ENCODE data around the gene FAM234B.

FAM234B gene, protein sequence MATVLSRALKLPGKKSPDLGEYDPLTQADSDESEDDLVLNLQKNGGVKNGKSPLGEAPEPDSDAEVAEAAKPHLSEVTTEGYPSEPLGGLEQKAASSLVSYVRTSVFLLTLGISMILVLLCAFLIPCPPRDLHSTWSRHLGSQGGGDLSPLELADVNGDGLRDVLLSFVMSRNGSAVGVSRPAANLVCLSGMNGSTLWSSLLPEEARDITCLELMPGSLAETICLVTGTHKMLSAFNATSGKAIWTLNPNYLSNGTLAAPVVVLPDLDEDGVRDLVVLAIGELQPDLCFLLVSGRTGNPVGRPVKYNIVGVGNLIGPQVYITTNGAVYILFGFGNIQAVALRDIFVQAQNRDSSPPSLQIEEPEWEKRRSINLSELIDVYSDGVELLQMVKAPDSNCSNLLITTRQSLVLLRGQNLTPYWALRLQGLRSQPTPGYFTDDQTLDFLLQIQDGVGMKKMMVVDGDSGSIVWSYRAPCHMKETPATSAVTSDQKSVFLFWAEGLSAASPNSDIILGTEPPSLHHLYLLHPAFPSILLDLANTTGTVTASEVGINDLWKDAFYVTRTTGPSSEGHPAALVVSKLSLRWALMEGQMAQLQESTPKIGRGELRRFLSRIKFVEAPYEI

DNA sequence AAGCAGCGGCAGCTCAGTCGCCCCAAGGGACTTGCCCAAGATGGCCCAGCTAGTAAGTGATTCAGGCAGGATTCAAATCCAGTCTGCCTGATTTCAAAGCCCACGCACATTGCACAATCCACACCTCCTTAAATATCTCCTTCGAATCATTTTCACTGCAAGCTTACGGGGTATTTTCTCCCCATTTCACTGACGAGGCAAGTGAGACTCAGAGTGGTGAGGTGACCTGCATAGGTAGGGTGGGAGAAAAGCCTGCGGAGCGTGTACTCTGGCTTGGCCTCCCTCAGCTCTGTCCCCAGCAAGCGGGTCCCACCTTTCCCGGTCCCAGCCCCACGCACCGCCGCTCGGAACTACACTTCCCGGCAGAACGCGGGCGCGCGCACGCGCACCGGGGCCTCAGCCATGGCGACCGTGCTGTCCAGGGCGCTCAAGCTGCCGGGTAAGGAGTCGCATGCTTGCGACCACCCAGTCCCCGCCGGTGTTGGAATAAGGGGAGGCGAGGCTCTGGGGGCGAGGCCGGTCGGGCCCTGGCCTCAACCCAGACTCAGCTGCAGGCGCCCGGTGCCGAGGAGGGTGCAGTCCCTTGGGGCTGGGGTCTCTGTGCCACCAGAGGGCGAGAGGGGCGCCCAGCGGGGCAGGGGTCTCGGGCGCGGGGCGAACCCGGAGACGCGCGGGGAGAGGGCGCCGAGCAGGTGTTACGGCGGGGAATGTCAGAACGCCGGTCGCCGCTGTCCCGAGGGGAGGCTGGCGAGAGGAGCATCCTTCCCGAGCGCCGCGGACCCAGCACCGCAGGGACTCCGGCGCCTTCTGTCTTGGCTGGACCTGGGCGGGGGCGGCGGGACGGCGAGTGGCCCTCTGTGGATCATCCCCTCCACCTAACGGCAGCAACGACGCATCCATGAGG lies at the start of gene FAM234B:
Gene FAM234B (plus strand): TSS at position 380 of the 904 bp plus-strand sequence. CDS start 23 bp downstream, at position 403.
- peak in 6 of 11 experiments; percentile 11 to 86 (median 50); a peak in 4 of 22 replicates for TF ChIP-seq Cebpa-rat (IDR thresholded peaks at IDR 0.05)
- no peaks in the 10 kb centered on the region for H4K20me1 ChIP-seq
- H3K9me3 ChIP-seq (replicated peaks in 1 of 11) = peaks cover 6 to 15% (median 13%) of the 10 kb centered on the region in 11 experiments; a peak in 19 of 22 replicates
- H3K27ac ChIP-seq = peak within 1 kb of the TSS; percentile 55 to 82 (median 76)
- H3K9ac ChIP-seq = peak within 1 kb of the TSS; percentile 75 to 92 (median 84)
- H3K4me3 ChIP-seq = peak within 1 kb of the TSS; percentile 83 to 99 (median 92)
- no peaks in the 10 kb centered on the region for H3K27me3 ChIP-seq
- H3K36me3 ChIP-seq = peaks cover 0 to 16% (median 0%) of the 10 kb centered on the region in 11 experiments; a peak in 3 of 22 replicates
- peaks cover 24 to 39% (median 36%) of the 10 kb centered on the region in 10 experiments for H3K4me1 ChIP-seq
- H3K4me2 ChIP-seq = peak within 1 kb of the TSS; percentile 74 to 97 (median 87)

DNA sequence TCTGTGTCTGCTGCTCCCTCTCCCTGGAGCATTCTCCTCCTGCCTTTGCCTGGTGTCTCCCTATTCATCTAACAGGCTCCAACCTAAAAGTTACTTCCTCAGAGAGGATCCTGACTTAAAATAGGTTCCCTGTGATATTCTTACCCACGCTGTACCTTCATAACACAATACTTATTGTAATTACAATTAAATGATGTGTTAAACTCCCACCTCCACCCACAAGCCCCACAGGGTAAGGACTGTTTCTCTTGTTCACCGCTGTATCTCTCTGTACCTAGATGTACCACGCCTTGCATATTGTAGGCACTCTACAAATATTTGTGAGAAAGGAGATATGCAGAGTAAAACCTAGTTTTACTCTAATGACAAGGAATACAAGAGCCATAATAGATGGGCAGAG lies 49.1 kb upstream of the FAM234B start:
- Histone ChIP-seq H3K9me3 (replicated peaks in 1 of 11) (no peaks in the 10 kb centered on the region), H3K27me3 (no peaks in the 10 kb centered on the region), H4K20me1 (peaks cover 0 to 11% (median 0%) of the 10 kb centered on the region in 11 experiments; a peak in 1 of 22 replicates), H3K9ac (no peak overlapping the region), H3K4me3 (no peak overlapping the region), H3K27ac (peak overlapping the region in 1 of 11 experiments; percentile 92; a peak in 1 of 22 replicates), H3K36me3 (peaks cover 0 to 17% (median 0%) of the 10 kb centered on the region in 11 experiments; a peak in 1 of 22 replicates), H3K4me2 (peak overlapping the region in 5 of 11 experiments; percentile 83 to 89 (median 85); a peak in 7 of 22 replicates), H3K4me1 (peaks cover 31 to 87% (median 71%) of the 10 kb centered on the region in 10 experiments)
- no peak for TF ChIP-seq Cebpa-rat (IDR thresholded peaks at IDR 0.05)

DNA sequence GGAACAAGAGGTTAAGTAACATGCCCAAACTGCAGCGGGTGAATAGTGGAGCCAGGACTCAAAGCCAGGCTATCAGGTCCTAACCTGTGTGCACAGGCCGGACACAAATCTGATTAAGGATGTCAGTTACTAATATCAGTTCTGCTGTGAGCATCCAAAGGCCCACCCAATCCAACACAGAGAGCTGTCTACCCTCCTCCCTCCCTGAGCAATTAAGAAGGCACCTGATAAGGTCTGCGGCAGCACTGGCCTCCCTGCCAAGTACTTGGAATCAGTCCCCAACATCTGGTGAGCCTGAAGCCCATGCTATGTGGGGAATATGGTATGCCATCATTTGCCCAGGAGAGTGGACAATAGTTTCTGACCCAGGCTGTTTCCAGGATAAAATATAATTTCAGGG lies 48.0 kb upstream of the FAM234B start:
- H3K9me3 ChIP-seq (replicated peaks in 1 of 11) = no peaks in the 10 kb centered on the region
- H3K27ac ChIP-seq = no peak overlapping the region
- no peak overlapping the region for H3K4me3 ChIP-seq
- H3K36me3 ChIP-seq = peaks cover 0 to 17% (median 0%) of the 10 kb centered on the region in 11 experiments; a peak in 1 of 22 replicates
- H3K27me3 ChIP-seq = peaks cover 0 to 10% (median 9%) of the 10 kb centered on the region in 11 experiments; a peak in 14 of 22 replicates
- TF ChIP-seq Cebpa-rat (IDR thresholded peaks at IDR 0.05) = no peak
- no peak overlapping the region for H3K4me2 ChIP-seq
- no peak overlapping the region for H3K9ac ChIP-seq
- peaks cover 31 to 78% (median 61%) of the 10 kb centered on the region in 10 experiments for H3K4me1 ChIP-seq
- H4K20me1 ChIP-seq = peaks cover 0 to 11% (median 0%) of the 10 kb centered on the region in 11 experiments; a peak in 1 of 22 replicates

DNA sequence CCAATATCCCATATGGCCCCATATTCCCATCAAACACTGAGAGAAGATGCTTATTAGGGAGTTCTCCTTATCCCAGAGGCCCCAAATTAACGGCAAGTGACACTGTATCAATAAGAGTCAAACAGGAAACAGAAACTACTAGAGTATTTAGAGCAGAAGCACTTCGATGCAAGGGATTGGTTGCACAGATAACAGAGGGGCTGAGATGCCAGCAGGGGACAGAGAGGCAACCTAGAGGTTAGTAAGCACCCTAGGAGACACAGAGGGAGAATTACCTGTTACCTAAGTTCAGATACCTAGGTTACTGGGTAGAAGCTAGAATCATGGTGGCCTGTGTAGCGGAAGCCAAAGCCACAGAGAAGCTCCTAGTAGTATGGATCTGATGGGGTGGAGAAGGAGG lies 47.0 kb upstream of the FAM234B start:
- no peaks in the 10 kb centered on the region for H3K9me3 ChIP-seq (replicated peaks in 1 of 11)
- H4K20me1 ChIP-seq = peaks cover 0 to 11% (median 0%) of the 10 kb centered on the region in 11 experiments; a peak in 1 of 22 replicates
- peaks cover 33 to 76% (median 60%) of the 10 kb centered on the region in 10 experiments for H3K4me1 ChIP-seq
- H3K9ac ChIP-seq = peak overlapping the region in 1 of 11 experiments; percentile 36; a peak in 1 of 22 replicates
- peak overlapping the region in 1 of 10 experiments; percentile 4; a peak in 1 of 20 replicates for H3K4me3 ChIP-seq
- H3K4me2 ChIP-seq = peak overlapping the region in 10 of 11 experiments; percentile 5 to 98 (median 90); a peak in 16 of 22 replicates
- H3K27ac ChIP-seq = no peak overlapping the region
- peaks cover 4 to 19% (median 18%) of the 10 kb centered on the region in 11 experiments; a peak in 19 of 22 replicates for H3K27me3 ChIP-seq
- TF ChIP-seq Cebpa-rat (IDR thresholded peaks at IDR 0.05) = no peak
- peaks cover 0 to 17% (median 0%) of the 10 kb centered on the region in 11 experiments; a peak in 1 of 22 replicates for H3K36me3 ChIP-seq

DNA sequence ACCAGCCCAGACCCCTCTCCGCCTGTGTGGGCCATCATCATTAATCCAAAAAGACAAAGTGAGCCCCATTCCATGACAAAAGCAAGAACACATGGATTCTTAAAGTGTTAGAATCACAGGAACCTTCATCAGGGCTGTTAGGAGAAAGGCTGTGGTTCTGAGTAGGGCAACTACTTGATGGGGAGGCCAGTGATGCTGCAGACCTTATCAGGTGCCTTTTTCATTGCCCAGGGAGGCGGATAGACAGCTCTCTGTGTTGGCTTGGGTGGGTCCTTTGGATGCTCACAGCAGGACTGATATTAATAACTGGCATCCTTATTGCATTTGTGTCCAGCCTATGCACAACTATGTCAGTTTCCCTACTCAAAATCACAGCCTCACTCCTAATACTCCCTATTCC lies 46.4 kb upstream of the FAM234B start:
- Histone ChIP-seq H3K27ac (no peak overlapping the region), H3K27me3 (peaks cover 9 to 25% (median 24%) of the 10 kb centered on the region in 11 experiments; a peak in 19 of 22 replicates), H3K9ac (peak overlapping the region in 1 of 11 experiments; percentile 36; a peak in 1 of 22 replicates), H3K4me1 (peaks cover 29 to 76% (median 58%) of the 10 kb centered on the region in 10 experiments), H3K4me3 (peak overlapping the region in 1 of 10 experiments; percentile 4; a peak in 1 of 20 replicates), H3K36me3 (peaks cover 0 to 17% (median 0%) of the 10 kb centered on the region in 11 experiments; a peak in 1 of 22 replicates), H4K20me1 (peaks cover 0 to 11% (median 0%) of the 10 kb centered on the region in 11 experiments; a peak in 1 of 22 replicates), H3K9me3 (replicated peaks in 1 of 11) (no peaks in the 10 kb centered on the region), H3K4me2 (peak overlapping the region in 10 of 11 experiments; percentile 5 to 98 (median 92); a peak in 16 of 22 replicates)
- no peak for TF ChIP-seq Cebpa-rat (IDR thresholded peaks at IDR 0.05)

DNA sequence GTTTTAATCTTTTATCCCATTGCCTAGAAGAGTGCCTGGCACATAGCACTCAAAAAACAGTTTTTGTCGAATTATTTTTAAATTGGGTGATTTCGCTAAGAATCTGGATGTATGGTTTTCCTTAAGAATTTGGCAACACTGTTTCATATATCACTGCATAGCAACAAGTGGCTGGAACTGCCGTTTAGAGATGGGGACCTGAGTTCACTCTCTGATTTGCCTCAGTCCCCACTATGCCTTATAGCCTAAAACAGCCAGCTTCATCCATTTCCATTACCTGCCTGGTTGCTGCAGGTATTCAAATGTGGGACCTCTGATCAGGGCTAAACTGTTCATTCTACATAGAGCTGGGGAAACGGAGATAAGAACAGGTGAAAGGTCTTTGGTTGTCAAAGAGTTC lies 45.9 kb upstream of the FAM234B start:
- Histone ChIP-seq H3K4me2 (peak overlapping the region in 10 of 11 experiments; percentile 89 to 100 (median 96); a peak in 17 of 22 replicates), H3K27me3 (peaks cover 10 to 29% (median 28%) of the 10 kb centered on the region in 11 experiments; a peak in 19 of 22 replicates), H3K4me3 (peak overlapping the region in 3 of 10 experiments; percentile 14 to 80 (median 79); a peak in 4 of 20 replicates), H3K9ac (peak overlapping the region in 2 of 11 experiments; percentile 87 to 90; a peak in 2 of 22 replicates), H3K36me3 (peaks cover 0 to 17% (median 0%) of the 10 kb centered on the region in 11 experiments; a peak in 1 of 22 replicates), H3K27ac (no peak overlapping the region), H3K4me1 (peaks cover 24 to 79% (median 55%) of the 10 kb centered on the region in 10 experiments), H4K20me1 (peaks cover 0 to 11% (median 0%) of the 10 kb centered on the region in 11 experiments; a peak in 1 of 22 replicates), H3K9me3 (replicated peaks in 1 of 11) (no peaks in the 10 kb centered on the region)
- TF ChIP-seq Cebpa-rat (IDR thresholded peaks at IDR 0.05) = no peak

DNA sequence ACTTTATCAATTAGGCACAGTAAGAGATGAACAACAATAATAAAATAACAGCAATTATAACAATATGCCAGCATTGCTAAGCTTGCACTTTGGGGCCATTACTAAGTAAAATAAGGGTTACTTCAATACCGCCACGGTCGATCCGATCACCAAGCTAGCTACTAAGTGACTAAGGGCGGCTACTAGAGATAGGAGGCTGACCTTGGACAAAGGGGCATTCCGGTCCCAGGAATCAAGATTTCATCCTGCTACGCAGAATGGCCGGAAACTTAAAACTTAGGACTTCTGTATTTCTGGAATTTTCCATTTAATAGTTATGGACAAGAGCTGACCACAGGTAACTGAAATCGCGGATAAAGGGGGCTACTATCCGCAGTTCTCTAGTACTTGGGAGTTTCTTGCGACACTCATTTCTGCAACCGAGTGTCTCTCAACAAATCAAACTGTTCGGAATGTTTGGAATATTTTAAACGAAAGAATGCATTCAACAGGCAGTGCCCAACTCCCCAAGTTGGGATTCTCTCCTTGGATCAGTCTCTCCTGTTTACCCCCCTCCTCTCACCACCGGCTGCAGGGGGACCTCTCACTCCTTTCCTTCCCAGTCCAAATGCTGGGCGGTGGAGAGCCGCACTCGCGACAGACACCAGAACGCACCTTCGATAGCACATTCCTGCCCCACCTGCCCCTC lies 44.8 kb upstream of the FAM234B start:
- peak overlapping the region; percentile 61 to 82 (median 76) for H3K4me3 ChIP-seq
- H3K27me3 ChIP-seq = peaks cover 10 to 34% (median 28%) of the 10 kb centered on the region in 11 experiments; a peak in 19 of 22 replicates
- H3K9me3 ChIP-seq (replicated peaks in 1 of 11) = no peaks in the 10 kb centered on the region
- peak in 2 of 11 experiments; percentile 13 to 21; a peak in 1 of 22 replicates for TF ChIP-seq Cebpa-rat (IDR thresholded peaks at IDR 0.05)
- H3K9ac ChIP-seq = peak overlapping the region; percentile 83 to 91 (median 87)
- H3K27ac ChIP-seq = peak overlapping the region; percentile 51 to 91 (median 78); a peak in 21 of 22 replicates
- H3K4me2 ChIP-seq = peak overlapping the region; percentile 89 to 100 (median 97)
- peaks cover 0 to 11% (median 0%) of the 10 kb centered on the region in 11 experiments; a peak in 1 of 22 replicates for H4K20me1 ChIP-seq
- peaks cover 0 to 12% (median 0%) of the 10 kb centered on the region in 11 experiments; a peak in 1 of 22 replicates for H3K36me3 ChIP-seq
- peaks cover 21 to 75% (median 43%) of the 10 kb centered on the region in 10 experiments for H3K4me1 ChIP-seq
